Measurements from ENCODE around the gene STAMBP.
"Not testable (repeated sequence)": the region's sequence is repeated elsewhere in the genome, so short reads cannot be mapped to it uniquely, and the experiment has no call there.

The STAMBP gene

DNA sequence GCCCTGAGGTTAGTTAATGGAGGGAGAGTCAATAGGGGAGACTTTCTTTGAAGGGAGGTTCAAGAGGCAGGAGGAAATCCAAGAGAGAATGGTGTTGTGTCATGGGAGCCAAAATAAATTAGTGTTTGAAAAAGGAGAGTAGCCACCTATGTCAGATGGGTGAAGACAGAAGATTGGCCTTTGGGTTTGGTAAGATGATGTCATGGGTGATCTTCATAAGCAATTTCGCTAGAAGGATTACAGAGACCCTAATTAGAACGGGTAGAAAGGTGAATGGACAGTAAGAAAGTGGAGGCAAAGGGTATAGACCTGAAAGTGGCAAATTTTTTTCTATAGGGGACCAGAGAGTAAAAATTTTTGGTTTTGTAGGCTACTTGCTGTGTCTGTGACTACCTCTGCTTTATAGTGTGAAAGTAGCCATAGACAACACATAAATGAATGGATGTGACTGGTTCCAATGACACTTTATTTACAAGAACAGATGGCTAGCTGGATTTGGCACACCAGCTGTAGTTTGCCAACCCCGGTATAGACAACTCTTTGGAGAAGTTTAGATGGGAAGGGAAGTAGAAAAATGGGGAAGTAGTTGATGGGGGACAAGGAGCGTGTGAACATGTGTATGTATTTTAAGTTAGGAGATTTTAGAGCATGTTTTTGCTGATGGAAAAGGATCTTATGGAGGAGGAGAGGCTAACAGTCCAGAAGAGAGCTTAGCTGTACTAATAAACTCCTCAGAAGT lies 9.3 kb downstream of the STAMBP start:
- DNase-seq (ENCODE audit: low read depth, low spot score) = no peak

DNA sequence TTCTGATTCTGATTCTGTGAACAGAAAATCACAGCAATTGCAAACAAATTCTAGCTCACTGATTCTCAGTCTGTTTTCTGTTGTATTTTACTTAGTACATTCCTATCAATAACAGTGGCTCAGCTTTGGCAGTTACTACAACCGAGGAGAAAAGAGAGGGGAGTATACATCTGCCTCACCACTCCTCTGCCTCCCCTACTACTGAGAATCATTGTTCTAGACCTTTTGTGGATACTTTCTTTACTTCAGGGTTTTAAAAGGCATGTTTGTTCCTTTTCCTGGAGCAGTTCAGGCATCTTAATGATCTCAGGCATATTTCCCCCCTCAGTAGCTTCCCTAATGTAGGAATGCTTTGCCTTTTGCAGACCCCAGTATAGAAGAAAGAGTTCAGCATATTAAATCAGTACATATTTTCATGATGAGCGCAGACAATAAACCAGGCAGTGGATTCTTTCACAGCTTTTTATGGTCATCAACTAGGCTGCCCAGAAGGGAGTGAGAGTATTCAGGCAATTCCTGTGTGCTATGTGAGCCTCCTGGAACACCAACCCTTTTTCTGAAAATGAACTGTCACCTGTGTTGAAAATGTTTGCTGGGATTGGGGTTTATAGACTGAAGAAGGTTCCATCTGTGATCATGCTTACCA lies 10.3 kb downstream of the STAMBP start:
- DNase-seq (ENCODE audit: low read depth, low spot score) = no peak

DNA sequence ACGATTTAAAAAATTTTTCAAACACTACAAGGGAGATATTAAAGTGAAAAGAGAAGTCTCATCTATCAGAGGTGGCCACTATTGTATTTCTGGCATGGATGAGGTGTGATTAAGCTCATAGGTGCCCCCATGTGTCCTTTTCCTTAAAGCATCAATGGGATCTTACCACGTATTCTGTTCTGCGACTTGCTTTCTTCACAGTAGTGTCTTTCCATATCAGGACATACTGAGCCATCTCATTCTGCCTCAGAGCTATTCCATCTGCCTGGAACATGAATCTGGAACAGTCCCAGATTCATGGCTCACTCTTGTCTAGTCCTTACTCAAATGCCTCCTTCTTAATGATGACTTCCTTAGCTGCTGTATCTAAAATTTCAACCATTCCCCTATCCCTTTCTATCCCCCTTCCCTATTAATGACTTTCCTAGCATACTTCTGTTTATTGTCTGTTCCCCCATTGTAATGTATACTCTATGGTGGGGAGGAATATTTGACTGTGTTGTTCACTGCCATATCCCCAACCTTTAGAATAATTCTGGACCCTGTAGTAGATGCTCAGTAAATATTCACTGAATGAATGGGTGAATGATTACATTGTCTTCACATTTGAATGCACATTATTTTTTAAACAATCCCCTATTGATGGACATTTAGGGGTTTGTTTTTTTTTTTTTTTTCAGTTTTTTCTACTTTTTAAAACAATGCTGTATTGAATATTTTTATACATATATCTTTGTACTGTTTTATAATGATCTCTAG lies 11.1 kb downstream of the STAMBP start:
- DNase-seq (ENCODE audit: low read depth, low spot score) = no peak

DNA sequence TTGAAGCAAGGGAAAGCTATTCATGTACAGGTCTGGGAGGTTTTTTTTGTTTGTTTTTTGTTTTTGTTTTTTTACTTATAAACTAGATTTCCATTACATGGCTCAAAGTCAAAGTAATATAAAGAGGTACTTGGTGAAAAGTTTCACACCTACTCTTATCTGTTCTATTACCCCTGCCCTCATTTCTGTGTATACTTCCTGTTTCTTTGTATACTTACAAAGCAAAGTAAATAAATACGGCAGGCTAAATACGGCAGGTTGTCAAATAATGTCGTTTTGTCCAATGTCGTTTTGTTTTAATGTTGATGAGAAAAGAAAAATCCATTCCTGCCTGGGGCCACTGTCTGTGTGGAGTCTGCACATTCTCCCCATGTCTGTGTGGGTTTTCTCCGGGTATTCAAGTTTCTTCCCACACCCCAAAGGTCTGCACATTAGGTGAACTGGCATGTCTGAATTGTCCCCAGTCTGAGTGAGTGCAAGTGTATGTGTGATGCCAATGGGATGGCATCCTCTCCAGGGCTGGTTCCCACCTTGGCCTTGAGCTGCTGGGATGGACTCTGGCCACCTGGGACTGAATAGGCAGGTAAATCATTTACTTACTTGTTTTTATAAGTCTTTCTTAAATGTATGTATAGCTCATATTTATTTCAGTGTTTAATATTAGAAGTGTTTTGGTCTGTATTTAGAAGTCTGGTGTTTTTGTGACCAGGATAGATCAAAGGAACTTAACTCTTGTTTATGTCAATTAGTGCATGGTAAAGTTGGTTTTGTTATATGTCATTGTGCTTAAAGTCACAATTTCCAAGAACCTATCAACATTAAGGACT lies 13.4 kb downstream of the STAMBP start:
- DNase-seq (ENCODE audit: low read depth, low spot score) = no peak

DNA sequence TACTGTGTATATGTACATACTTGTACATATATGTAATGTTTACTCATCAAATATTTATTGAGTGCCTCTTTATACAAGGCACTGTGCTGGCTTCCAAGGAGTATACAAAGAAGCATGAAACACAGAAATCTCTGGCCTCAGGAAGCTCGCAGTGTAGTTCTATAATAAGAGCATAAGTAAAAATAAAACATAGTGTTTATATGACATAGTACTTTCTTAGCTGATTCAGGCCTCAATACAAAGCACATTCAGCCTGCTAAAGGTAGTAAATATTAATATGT lies 13.9 kb downstream of the STAMBP start:
- no peak for DNase-seq (ENCODE audit: low read depth, low spot score)

DNA sequence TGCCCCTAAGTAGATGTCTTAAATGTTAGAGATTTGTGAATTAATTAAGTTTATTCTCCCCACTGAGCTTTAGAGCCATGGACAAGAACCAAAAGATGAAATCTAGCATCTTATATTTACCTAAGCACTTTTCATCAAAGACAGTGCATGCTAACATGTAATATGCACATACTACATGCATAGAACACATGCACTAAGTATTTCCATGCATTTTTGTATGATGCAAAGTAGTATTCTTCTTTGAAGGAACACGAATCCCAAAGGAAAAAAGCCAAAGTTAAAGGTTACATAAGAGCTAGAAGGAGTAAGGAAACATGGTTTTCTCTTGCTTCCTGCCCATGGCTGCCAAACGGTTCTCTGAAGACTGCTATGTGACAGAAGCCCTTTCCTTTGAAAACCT lies 15.3 kb downstream of the STAMBP start:
- DNase-seq (ENCODE audit: low read depth, low spot score) = no peak

DNA sequence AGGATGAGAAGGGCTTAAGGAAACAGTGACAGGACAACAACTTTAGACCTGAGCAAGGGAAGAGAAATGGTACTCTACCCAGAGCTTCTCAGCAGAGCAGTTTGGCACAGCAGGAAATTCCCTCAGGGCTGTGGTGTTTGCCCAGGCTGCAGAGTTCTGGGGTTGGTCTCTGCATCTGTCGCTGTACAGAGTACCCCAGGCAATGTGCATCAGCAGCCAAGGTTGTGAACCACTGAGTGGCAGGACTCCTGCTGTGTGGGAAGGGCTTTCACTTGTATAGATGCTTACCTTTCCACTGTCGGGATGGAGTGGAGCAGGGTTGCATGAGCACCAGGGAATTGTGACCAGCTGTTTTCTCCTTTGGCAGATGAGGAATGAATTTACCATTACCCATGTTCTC lies 21.2 kb downstream of the STAMBP start:
- no peak for DNase-seq (ENCODE audit: low read depth, low spot score)

DNA sequence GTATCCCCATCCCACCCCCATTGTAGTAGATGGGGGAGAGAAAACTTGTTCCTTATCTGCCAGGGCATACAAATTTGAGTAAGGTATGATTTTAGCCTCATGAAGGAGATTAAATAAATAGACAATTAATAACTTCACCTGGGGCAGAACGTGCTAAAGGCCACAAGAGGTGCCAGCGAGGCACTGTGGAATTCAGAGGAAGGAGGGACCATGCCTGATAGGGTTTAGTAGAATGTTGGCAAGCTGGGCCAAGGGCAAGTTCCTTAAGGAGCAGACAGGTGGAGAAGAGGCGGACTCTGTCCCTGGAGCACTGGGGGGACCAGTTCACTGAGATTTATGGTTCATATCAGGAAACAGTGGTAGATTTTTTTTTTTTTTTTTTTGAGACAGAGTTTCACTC lies 22.5 kb downstream of the STAMBP start:
- DNase-seq (ENCODE audit: low read depth, low spot score) = no peak

DNA sequence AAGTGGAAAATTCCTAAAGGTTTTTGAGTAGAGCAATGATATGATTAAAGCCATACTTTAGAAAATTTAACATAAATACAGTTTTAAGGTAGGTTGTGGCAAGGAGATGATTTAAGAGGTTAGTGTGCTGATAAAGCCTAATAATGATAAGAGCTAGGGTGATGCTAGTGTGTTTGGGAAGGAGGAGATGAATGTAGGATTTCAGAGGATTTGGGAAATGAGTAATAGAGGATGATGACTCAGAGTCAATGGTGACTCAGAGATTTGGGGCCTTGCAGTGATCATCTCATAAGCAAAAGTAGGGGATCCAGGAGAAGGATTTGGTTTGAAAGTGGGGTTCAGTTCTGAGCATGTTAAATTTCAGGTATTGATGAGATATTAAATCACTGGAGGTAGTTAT lies 23.3 kb downstream of the STAMBP start:
- no peak for DNase-seq (ENCODE audit: low read depth, low spot score)

DNA sequence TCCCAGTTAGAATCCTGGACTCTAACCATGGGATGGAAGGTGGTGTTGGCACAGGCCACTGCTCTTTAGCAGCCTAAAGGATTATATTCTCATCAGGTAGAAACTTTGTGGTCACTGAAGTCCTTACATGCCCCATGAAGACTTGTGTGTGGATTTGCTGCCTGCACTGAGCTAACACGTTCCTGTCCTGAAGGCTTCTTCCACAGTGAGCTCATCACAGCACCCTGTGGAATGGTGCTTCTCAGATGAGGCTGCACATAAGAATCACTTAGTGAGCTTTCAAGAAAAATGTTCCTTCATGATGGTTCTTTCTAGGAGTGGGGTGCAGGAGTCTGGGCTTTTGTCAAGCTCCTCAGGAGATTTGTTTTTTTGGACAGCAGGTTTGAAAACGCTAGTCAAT lies 26.8 kb downstream of the STAMBP start:
- no peak for DNase-seq (ENCODE audit: low read depth, low spot score)

DNA sequence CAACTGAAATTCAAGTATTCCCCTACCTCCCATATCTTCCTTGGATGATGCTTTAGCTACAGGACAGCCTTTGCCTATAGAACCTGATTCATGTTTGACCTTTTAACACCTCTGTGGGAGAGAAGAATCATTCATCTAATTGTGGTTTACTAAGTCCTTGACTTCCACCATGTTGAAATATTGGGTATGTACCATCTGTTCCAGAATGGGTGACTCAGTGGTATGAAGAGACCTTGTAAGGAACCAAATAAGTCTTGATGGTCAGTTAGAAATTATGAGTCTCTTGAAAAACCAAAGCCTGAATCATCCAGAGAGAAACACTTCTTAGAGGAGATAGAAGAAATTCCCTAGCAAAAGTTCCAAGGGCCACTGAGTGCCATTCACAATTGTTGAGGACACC lies 27.5 kb downstream of the STAMBP start:
- DNase-seq (ENCODE audit: low read depth, low spot score) = no peak

DNA sequence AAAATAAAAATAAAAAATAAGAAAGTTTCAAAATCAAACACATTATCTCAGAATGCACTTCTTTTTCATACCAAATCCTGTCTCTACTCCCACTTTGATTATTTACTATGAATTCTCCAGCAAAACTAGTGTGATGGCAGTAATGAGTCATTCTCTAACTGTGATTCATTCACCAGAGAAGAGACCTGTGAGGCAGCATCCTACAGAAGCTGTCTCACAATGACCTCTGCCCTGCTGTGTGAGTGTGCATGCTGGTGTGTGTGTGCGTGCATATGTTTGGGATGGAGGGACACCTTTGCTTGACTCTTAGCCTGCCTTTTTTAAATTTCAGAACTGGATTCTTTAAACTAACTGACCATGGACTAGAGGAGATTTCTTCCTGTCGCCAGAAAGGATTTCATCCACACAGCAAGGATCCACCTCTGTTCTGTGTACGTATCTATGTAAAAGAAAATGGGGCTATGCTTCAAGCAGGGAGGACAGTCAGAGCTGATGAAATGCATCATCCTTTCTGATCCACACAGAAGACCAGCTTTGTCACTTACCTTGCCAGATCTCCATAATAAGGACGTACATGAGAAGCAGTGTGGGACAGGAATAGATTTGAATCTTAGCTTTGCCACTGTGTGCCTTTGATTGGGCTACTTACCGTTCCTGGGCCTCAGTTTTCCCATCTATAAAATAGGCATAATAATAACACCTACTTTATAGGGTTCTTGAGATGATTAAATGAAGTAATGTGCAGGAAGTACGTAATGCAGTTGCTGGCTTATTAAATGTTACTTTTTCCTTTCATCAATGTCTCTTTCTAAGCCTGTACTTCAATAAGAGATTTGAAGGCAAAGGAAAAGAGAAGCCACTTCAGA lies 31.2 kb downstream of the STAMBP start:
- DNase-seq (ENCODE audit: low read depth, low spot score) = no peak

DNA sequence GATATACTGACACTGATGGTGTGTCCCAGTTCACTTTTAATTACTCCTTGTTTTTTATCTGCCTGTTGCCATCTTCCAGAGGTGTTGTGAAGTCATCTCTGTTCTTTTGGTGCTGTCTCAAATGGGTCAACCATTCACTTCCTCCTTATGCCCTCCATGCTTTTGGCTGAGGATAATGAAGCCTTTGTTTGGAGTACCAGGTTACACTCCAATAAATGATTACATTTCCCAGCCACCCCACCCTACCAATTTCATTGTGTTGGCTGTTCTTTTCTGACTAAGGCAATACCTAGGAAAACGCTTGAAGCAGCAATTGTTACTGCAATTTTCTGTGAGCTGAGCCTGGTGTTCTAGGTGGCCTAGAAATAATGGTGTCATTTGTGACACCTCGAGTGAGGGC lies 34.2 kb downstream of the STAMBP start:
- no peak for DNase-seq (ENCODE audit: low read depth, low spot score)

DNA sequence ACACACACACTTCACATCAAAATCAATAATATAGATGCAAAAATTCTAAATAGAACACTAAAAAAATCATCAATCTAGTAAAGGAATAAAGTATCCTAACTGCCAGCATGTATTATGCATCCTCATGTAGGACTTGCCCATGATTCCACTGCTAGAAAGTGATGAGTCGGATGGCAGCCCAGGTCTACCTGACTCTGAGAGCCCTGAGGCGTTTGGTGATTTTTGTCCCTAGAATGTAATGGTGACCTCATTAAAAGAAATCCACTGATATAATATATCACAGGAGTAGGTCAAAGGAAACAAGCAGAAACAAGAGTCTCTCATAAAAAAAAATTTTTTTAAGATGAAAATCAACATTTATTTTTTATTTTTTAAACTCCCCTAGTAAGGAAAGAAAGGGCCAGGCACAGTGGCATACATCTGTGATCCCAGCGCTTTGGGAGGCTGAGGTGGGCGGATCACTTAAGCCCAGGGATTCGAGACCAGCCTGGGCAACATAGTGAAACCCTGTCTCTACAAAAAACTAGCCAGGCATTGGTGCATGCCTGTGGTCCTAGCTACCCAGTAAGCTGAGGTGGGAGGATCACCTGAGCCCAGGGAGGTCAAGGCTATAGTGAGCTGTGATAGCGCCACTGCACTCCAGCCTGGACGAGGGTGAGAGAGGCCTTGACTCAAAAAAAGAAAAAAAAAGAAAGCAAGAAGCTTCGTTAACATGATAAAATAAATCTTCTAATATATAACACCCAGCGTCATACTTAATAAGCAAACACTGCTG lies 39.6 kb downstream of the STAMBP start:
- DNase-seq (ENCODE audit: low read depth, low spot score) = no peak

DNA sequence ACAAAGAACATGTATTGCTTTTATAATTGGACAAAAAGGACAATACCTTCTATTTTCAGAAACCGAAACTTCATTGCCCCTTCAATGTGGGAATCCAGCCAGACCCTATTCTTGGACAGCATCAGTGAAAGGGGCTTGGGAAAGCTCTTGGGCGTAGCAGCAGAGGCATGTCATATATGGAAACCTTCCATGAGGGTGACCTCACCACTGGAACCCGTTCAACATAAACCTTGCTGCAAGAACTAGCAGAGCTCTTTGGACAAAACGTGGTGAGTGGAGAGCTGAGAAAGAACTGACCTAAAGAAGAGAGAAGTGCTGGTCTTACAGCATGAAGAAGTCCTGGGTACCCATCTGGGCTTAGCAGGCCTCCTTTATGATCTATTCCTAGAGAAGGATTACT lies 41.3 kb downstream of the STAMBP start:
- peak; percentile 70 for DNase-seq (ENCODE audit: low read depth, low spot score)

DNA sequence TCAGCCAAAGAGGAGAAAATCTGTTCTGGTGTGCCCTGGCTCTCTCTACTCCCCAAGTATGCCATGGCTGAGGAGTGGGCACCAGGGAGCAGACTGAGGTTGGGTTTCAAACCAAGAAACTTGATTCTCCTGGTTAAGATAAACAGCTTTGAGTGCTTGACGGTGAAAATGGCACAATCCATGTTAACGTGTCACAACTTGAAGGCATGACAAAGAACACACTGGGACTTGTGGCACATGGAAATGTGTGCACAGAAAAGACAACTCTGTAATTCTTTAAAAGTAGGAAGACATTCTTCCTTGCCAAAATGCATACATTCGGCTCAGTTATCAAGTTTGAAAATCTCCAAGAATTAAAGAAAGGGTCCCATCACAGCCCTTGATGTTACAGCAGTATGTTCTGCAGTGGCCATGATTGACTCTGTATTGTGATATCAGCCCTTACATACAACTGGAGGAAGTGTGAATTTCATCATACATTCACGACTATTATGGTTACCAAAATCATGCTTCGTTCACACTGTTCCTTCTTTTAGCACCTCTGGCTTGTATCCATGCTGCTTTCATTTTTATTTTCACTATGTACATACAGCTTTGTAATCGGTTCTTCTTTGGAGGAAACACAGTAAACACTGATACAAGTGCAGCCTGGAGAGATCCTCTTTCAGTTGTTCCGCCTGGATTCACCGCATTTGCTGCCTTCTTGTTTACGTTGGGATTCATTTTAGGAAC lies 48.5 kb downstream of the STAMBP start:
- no peak for DNase-seq (ENCODE audit: low read depth, low spot score)

DNA sequence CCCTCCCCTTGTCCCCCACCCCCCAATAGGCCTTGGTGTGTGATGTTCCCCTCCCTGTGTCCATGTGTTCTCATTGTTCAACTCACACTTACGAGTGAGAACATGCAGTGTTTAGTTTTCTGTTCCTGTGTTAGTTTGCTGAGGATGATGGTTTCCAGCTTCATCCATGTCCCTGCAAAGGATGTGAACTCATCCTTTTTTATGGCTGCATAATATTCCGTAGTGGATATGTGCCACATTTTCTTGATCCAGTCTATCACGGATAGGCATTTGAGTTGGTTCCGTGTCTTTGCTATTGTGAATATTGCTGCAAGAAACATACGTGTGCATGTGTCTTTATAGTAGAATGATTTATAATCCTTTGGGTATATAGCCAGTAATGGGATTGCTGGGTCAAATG lies 49.2 kb downstream of the STAMBP start:
- not testable (repeated sequence) for DNase-seq (ENCODE audit: low read depth, low spot score)

DNA sequence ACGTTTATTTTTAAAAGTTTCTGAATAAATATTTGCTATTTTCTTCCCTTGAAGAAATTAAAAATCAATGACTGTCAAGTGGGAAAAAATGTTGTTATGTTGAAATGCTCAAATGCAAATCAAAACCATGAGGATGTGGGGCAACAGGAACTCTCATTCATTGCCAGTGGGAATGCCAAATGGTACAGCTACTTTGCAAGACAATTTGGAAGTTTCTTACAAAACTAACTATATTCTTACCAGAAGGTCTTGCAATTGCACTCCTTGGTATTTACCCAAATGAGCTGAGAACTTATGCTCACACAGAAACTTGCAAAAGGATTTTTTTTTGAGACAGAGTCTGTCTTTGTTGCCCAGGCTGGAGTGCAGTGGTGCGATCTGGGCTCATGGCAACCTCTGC lies 56.6 kb downstream of the STAMBP start:
- DNase-seq (ENCODE audit: low read depth, low spot score) = no peak

DNA sequence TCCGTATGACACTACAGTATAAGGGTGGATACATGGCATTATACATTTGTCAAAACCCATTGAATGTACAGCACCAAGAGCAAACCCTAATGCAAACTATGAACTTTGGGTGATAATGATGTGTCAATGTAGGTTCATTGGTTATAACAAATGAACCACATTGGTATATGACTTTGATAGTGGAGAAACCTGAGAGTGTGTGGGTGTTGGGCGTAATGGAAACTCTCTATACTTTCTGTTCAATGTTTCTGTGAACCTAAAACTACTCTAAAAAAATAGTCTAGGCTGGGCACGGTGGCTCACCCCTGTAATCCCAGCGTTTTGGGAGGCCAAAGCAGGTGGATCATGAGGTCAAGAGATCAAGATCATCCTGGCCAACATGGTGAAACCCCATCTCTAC lies 57.6 kb downstream of the STAMBP start:
- no peak for DNase-seq (ENCODE audit: low read depth, low spot score)

Measured in smooth muscle cell of the brain vasculature (primary cell).